HepG2 (cell line): Measurements from ENCODE around the gene COX6B1.

Experiments used
- CCAR2 ChIP-seq: fragments of 200-400 bp; formaldehyde crosslinking; optimal IDR thresholded peaks from 2 replicates; pipeline ENCODE3; 2018; ENCODE audit warnings: low read depth, mild to moderate bottlenecking, low read length, moderate library complexity
- FOXP4 ChIP-seq: sonication (generic); formaldehyde crosslinking; IDR thresholded peaks from 2 replicates; pipeline ENCODE4 v1.4.0; 2020; ENCODE audit warnings: missing genetic modification reagents
- HIVEP1 ChIP-seq: sonication (generic); formaldehyde crosslinking; IDR thresholded peaks from 2 replicates; pipeline ENCODE4 v1.4.0; 2020; ENCODE audit warnings: mild to moderate bottlenecking, missing genetic modification reagents
- JUND ChIP-seq: sonication (generic); formaldehyde crosslinking; IDR thresholded peaks from 2 replicates; pipeline ENCODE4 v1.8.0; 2022; ENCODE audit warnings: mild to moderate bottlenecking, missing genetic modification reagents
- TCF7L2 ChIP-seq: IDR thresholded peaks from 2 replicates; pipeline ENCODE4 v1.6.1; 2011; ENCODE audit warnings: mild to moderate bottlenecking, low read depth, low read length, moderate library complexity
- ZNF407 ChIP-seq: sonication (generic); formaldehyde crosslinking; IDR thresholded peaks from one replicate; pipeline ENCODE4 v1.5.1; 2020; ENCODE audit warnings: mild to moderate bottlenecking, missing genetic modification reagents; ENCODE audit errors: not compliant biosample characterization
- TF ChIP-seq, protein P1 (sequence below): sonication (generic); formaldehyde crosslinking; IDR thresholded peaks from 2 replicates; pipeline ENCODE4 v1.4.0; 2020; ENCODE audit warnings: missing genetic modification reagents
- TF ChIP-seq, protein P2 (sequence below): IDR thresholded peaks from 2 replicates; pipeline ENCODE4 v1.6.1; 2012; ENCODE audit warnings: inconsistent platforms
- TF ChIP-seq, protein P3 (sequence below): fragments of 450-650 bp; IDR thresholded peaks from 2 replicates; pipeline ENCODE4 v1.6.1; 2017; ENCODE audit warnings: mild to moderate bottlenecking
- TF ChIP-seq, protein P4 (sequence below): IDR thresholded peaks from 2 replicates; pipeline ENCODE4 v1.6.1; 2012; ENCODE audit warnings: low read depth, low read length, improper control_type of control experiment
- TF ChIP-seq, protein P5 (sequence below): sonication (generic); formaldehyde crosslinking; IDR thresholded peaks from 2 replicates; pipeline ENCODE4 v1.5.0; 2020; ENCODE audit warnings: mild to moderate bottlenecking, missing genetic modification reagents, moderate library complexity
- TF ChIP-seq, protein P6 (sequence below): conservative IDR thresholded peaks from 2 replicates; pipeline ENCODE4 v1.6.1; 2018; ENCODE audit warnings: missing genetic modification reagents

DNA sequence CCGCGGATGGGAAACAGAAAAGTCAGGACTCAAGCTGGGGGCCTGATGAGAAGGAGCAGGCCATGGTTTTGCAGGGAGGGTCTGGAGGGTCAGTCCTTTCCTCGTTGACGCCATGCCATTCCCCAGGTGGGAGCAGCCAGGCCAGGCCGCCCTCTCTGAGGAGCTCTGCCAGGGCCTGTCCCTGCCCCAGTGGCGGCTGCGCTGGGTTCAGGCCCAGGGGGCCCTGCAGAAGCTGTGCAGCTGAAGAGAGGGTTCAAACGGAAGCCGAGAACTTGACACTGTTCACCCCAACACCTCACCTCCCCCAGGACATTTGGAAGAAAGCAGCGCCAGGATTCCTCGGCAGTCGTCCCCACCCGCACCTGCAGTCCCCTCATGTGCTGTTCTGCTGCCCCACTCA lies 25.4 kb upstream of the COX6B1 start:
- TF ChIP-seq CCAR2, result no peak
- TF ChIP-seq, protein P1, sequence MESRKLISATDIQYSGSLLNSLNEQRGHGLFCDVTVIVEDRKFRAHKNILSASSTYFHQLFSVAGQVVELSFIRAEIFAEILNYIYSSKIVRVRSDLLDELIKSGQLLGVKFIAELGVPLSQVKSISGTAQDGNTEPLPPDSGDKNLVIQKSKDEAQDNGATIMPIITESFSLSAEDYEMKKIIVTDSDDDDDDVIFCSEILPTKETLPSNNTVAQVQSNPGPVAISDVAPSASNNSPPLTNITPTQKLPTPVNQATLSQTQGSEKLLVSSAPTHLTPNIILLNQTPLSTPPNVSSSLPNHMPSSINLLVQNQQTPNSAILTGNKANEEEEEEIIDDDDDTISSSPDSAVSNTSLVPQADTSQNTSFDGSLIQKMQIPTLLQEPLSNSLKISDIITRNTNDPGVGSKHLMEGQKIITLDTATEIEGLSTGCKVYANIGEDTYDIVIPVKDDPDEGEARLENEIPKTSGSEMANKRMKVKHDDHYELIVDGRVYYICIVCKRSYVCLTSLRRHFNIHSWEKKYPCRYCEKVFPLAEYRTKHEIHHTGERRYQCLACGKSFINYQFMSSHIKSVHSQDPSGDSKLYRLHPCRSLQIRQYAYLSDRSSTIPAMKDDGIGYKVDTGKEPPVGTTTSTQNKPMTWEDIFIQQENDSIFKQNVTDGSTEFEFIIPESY (CRISPR knock-in tag), result no peak
- TF ChIP-seq TCF7L2, result no peak
- TF ChIP-seq, protein P2, sequence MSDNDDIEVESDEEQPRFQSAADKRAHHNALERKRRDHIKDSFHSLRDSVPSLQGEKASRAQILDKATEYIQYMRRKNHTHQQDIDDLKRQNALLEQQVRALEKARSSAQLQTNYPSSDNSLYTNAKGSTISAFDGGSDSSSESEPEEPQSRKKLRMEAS, result no peak
- TF ChIP-seq, protein P3, sequence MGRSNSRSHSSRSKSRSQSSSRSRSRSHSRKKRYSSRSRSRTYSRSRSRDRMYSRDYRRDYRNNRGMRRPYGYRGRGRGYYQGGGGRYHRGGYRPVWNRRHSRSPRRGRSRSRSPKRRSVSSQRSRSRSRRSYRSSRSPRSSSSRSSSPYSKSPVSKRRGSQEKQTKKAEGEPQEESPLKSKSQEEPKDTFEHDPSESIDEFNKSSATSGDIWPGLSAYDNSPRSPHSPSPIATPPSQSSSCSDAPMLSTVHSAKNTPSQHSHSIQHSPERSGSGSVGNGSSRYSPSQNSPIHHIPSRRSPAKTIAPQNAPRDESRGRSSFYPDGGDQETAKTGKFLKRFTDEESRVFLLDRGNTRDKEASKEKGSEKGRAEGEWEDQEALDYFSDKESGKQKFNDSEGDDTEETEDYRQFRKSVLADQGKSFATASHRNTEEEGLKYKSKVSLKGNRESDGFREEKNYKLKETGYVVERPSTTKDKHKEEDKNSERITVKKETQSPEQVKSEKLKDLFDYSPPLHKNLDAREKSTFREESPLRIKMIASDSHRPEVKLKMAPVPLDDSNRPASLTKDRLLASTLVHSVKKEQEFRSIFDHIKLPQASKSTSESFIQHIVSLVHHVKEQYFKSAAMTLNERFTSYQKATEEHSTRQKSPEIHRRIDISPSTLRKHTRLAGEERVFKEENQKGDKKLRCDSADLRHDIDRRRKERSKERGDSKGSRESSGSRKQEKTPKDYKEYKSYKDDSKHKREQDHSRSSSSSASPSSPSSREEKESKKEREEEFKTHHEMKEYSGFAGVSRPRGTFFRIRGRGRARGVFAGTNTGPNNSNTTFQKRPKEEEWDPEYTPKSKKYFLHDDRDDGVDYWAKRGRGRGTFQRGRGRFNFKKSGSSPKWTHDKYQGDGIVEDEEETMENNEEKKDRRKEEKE, result no peak
- TF ChIP-seq, protein P4, sequence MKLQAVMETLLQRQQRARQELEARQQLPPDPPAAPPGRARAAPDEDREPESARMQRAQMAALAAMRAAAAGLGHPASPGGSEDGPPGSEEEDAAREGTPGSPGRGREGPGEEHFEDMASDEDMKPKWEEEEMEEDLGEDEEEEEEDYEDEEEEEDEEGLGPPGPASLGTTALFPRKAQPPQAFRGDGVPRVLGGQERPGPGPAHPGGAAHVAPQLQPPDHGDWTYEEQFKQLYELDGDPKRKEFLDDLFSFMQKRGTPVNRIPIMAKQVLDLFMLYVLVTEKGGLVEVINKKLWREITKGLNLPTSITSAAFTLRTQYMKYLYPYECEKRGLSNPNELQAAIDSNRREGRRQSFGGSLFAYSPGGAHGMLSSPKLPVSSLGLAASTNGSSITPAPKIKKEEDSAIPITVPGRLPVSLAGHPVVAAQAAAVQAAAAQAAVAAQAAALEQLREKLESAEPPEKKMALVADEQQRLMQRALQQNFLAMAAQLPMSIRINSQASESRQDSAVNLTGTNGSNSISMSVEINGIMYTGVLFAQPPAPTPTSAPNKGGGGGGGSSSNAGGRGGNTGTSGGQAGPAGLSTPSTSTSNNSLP, result no peak
- no peak for TF ChIP-seq ZNF407 (CRISPR knock-in tag)
- TF ChIP-seq, protein P5, sequence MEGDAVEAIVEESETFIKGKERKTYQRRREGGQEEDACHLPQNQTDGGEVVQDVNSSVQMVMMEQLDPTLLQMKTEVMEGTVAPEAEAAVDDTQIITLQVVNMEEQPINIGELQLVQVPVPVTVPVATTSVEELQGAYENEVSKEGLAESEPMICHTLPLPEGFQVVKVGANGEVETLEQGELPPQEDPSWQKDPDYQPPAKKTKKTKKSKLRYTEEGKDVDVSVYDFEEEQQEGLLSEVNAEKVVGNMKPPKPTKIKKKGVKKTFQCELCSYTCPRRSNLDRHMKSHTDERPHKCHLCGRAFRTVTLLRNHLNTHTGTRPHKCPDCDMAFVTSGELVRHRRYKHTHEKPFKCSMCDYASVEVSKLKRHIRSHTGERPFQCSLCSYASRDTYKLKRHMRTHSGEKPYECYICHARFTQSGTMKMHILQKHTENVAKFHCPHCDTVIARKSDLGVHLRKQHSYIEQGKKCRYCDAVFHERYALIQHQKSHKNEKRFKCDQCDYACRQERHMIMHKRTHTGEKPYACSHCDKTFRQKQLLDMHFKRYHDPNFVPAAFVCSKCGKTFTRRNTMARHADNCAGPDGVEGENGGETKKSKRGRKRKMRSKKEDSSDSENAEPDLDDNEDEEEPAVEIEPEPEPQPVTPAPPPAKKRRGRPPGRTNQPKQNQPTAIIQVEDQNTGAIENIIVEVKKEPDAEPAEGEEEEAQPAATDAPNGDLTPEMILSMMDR (CRISPR knock-in tag), result no peak
- TF ChIP-seq, protein P6, sequence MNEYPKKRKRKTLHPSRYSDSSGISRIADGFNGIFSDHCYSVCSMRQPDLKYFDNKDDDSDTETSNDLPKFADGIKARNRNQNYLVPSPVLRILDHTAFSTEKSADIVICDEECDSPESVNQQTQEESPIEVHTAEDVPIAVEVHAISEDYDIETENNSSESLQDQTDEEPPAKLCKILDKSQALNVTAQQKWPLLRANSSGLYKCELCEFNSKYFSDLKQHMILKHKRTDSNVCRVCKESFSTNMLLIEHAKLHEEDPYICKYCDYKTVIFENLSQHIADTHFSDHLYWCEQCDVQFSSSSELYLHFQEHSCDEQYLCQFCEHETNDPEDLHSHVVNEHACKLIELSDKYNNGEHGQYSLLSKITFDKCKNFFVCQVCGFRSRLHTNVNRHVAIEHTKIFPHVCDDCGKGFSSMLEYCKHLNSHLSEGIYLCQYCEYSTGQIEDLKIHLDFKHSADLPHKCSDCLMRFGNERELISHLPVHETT (CRISPR knock-in tag), result no peak
- no peak for TF ChIP-seq FOXP4 (CRISPR knock-in tag)
- no peak for TF ChIP-seq HIVEP1 (CRISPR knock-in tag)
- TF ChIP-seq JUND, result no peak
